HepG2 (cell line): Measurements from ENCODE around the gene PPP1CB. TPM values are rescaled to one million over a fixed set of nuclear protein-coding genes. Genes with fewer than 3 reads are reported as not detected.

Experiments
- ATAC-seq: fragments of 200-7000 bp; cut with Tn5 transposase; 3 replicates; pipeline ENCODE4 v1.9.1; 2020; ENCODE audit warnings: mild to moderate bottlenecking, moderate library complexity
- BruUV-seq: library from RNA; stranded (reverse); fragments of 400-500 nt; replicated peaks from 2 replicates; lab custom pipeline; 2021; lab: Mats Ljungman, UMichigan
- CTCF ChIA-PET: fragments of 300-600 bp; formaldehyde crosslinking; extraction: SDS; loops from one replicate; lab custom pipeline; 2021; ENCODE audit warnings: low total read pairs, inconsistent platforms, low intra/inter-chr PET ratio; lab: Yijun Ruan, JAX
- POLR2A ChIA-PET: fragments of 350-600 bp; sonication (Branson Sonifier 250); formaldehyde crosslinking; loops from one replicate; lab custom pipeline; 2020; ENCODE audit warnings: antibody characterized with exemption, inconsistent platforms; lab: Yijun Ruan, JAX
- DNase-seq: peaks from one replicate; pipeline ENCODE4 v3.0.0-alpha.2; 2015; ENCODE audit warnings: low spot score
- FAIRE-seq: peaks from 3 replicates; lab custom pipeline; 2011; peaks lifted over from hg19 to GRCh38; lab: Jason Lieb, UNC
- H2AFZ ChIP-seq: one replicate; pipeline ENCODE4 v1.6.1; 2011; ENCODE audit warnings: low read length, inconsistent platforms
- H3K27ac ChIP-seq: fragments of 300-600 bp; 3 replicates; pipeline ENCODE4 v1.8.0; 2011; ENCODE audit warnings: mixed run types, mild to moderate bottlenecking, mixed read lengths, low read length, inconsistent platforms; ENCODE audit not compliant: insufficient read depth; ENCODE audit errors: extremely low read length
- H3K27me3 ChIP-seq, 2 experiments: fragments of 200-600 bp in 1 of 2; 2 replicates in 1 of 2; 3 replicates in 1 of 2; pipeline versions ENCODE4 v1.6.0 to v1.8.0; 2011; ENCODE audit warnings: low read length in 2 of 2, mild to moderate bottlenecking in 2 of 2, moderate library complexity in 2 of 2, inconsistent platforms in 1 of 2; ENCODE audit not compliant: insufficient read depth in 2 of 2, control insufficient read depth in 1 of 2
- H3K36me3 ChIP-seq, 2 experiments: fragments of 200-600 bp in 1 of 2; replicated peaks in 1 of 2; 2 replicates in 1 of 2; 3 replicates in 1 of 2; pipeline versions ENCODE4 v1.5.1 to v1.8.0; 2011; ENCODE audit warnings: low read length in 2 of 2, inconsistent platforms in 1 of 2; ENCODE audit not compliant: insufficient read depth in 2 of 2, control insufficient read depth in 1 of 2
- H3K4me1 ChIP-seq: 2 replicates; pipeline ENCODE4 v1.5.1; 2012; ENCODE audit warnings: low read length, inconsistent platforms; ENCODE audit not compliant: insufficient read depth
- H3K4me2 ChIP-seq: 2 replicates; pipeline ENCODE4 v1.6.0; 2011; ENCODE audit warnings: low read depth, low read length, inconsistent platforms
- H3K4me3 ChIP-seq, 3 experiments: fragments of 200-600 bp in 1 of 3; sonication (generic), shearing (Covaris generic) in 1 of 3; replicated peaks in 1 of 3; 2 replicates each; pipeline ENCODE4 v1.5.1; 2011 to 2016; ENCODE audit warnings: low read length in 3 of 3, inconsistent platforms in 2 of 3, low read depth in 2 of 3, mild to moderate bottlenecking in 2 of 3, control low read depth in 1 of 3, mixed read lengths in 1 of 3; ENCODE audit not compliant: insufficient read depth in 1 of 3
- H3K79me2 ChIP-seq: one replicate; pipeline ENCODE4 v1.6.1; 2011; ENCODE audit warnings: low read length, inconsistent platforms; ENCODE audit not compliant: insufficient read depth
- H3K9ac ChIP-seq: 2 replicates; pipeline ENCODE4 v1.6.0; 2011; ENCODE audit warnings: mild to moderate bottlenecking, low read depth, low read length, inconsistent platforms; ENCODE audit not compliant: insufficient read depth
- H3K9me3 ChIP-seq: 2 replicates; pipeline ENCODE4 v1.5.1; 2012; ENCODE audit warnings: mild to moderate bottlenecking, low read length
- H4K20me1 ChIP-seq: 2 replicates; pipeline ENCODE4 v1.6.0; 2011; ENCODE audit warnings: inconsistent platforms, mild to moderate bottlenecking, low read length, moderate library complexity; ENCODE audit not compliant: insufficient read depth
- ATF4 ChIP-seq, 2 experiments: fragments of 450-650 bp in 1 of 2; sonication (generic) in 1 of 2; formaldehyde crosslinking; IDR thresholded peaks; 2 replicates each; pipeline versions ENCODE4 v1.5.0 to v1.8.0; 2020 to 2022; ENCODE audit warnings: mild to moderate bottlenecking in 1 of 2, missing genetic modification reagents in 1 of 2
- FOXK2 ChIP-seq: fragments of 450-650 bp; IDR thresholded peaks from 2 replicates; pipeline ENCODE4 v1.6.1; 2016
- GABPB1 ChIP-seq: IDR thresholded peaks from 2 replicates; pipeline ENCODE4 v1.6.1; 2016; ENCODE audit warnings: mild to moderate bottlenecking, missing genetic modification reagents, moderate library complexity, missing compliant biosample characterization
- HOXA5 ChIP-seq: sonication (generic); formaldehyde crosslinking; IDR thresholded peaks from 2 replicates; pipeline ENCODE4 v1.4.0; 2020; ENCODE audit warnings: missing genetic modification reagents
- KAT8 ChIP-seq: IDR thresholded peaks from 2 replicates; pipeline ENCODE4 v1.6.1; 2016; ENCODE audit warnings: missing genetic modification reagents, missing compliant biosample characterization
- KDM3A ChIP-seq: IDR thresholded peaks from 2 replicates; pipeline ENCODE4 v1.6.1; 2018; ENCODE audit warnings: low read depth, missing compliant biosample characterization
- MAFF ChIP-seq: IDR thresholded peaks from 2 replicates; pipeline ENCODE4 v1.6.1; 2011; ENCODE audit warnings: low read depth, low read length, improper control_type of control experiment
- MYC ChIP-seq: sonication (generic); formaldehyde crosslinking; IDR thresholded peaks from 2 replicates; pipeline ENCODE4 v1.9.0; 2021; ENCODE audit warnings: missing genetic modification reagents, borderline replicate concordance
- POGK ChIP-seq: sonication (generic); formaldehyde crosslinking; conservative IDR thresholded peaks from 2 replicates; pipeline ENCODE4 v1.8.0; 2022; ENCODE audit warnings: mild to moderate bottlenecking, moderate library complexity, missing genetic modification reagents
- ZBTB3 ChIP-seq: sonication (generic); formaldehyde crosslinking; IDR thresholded peaks from 2 replicates; pipeline ENCODE4 v1.4.0; 2020; ENCODE audit warnings: low read depth, mild to moderate bottlenecking, moderate library complexity, missing genetic modification reagents, borderline replicate concordance
- ZBTB39 ChIP-seq: sonication (generic); formaldehyde crosslinking; IDR thresholded peaks from 2 replicates; pipeline ENCODE4 v1.5.0; 2020; ENCODE audit warnings: missing genetic modification reagents
- ZBTB42 ChIP-seq: sonication (generic); formaldehyde crosslinking; IDR thresholded peaks from 2 replicates; pipeline ENCODE4 v1.5.0; 2020; ENCODE audit warnings: mild to moderate bottlenecking, missing genetic modification reagents
- ZNF205 ChIP-seq: IDR thresholded peaks from 2 replicates; pipeline ENCODE4 v1.6.1; 2018; ENCODE audit warnings: missing biosample characterization, missing genetic modification reagents
- ZNF333 ChIP-seq: sonication (generic); formaldehyde crosslinking; IDR thresholded peaks from 2 replicates; pipeline ENCODE4 v1.4.0; 2020; ENCODE audit warnings: mild to moderate bottlenecking, missing genetic modification reagents, borderline replicate concordance
- ZSCAN12 ChIP-seq: sonication (generic); formaldehyde crosslinking; IDR thresholded peaks from 2 replicates; pipeline ENCODE4 v1.9.0; 2021; ENCODE audit warnings: mild to moderate bottlenecking, missing genetic modification reagents
- ZSCAN22 ChIP-seq: sonication (generic); formaldehyde crosslinking; IDR thresholded peaks from 2 replicates; pipeline ENCODE4 v1.4.0; 2020; ENCODE audit warnings: mild to moderate bottlenecking, missing genetic modification reagents
- WGBS: methylation state at CpG from one replicate; pipeline ENCODE4 v1.1.6; 2017; ENCODE audit warnings: low lambda C conversion rate; 5-methylcytosine and 5-hydroxymethylcytosine counted together
- in situ Hi-C: cut with HindIII; loops from 2 replicates; pipeline ENCODE4 v1.10.0; 2017; ENCODE audit warnings: low pct_unique_long_range_greater_than_20kb; ENCODE audit not compliant: extremely low pct_ligation_motif_present
- intact Hi-C: fragments of 100-400 bp; cut with micrococcal nuclease; formaldehyde crosslinking; loops from one replicate; pipeline ENCODE4 v1.10.0; 2022; ENCODE audit not compliant: unreplicated experiment
- polyA plus RNA-seq, 8 experiments: library from polyadenylated mRNA; depleted of rRNA in 3 of 8; stranded (reverse) in 7 of 8; unstranded in 1 of 8; fragments of >200 nt; fragmentation: Illumina TruSeq in 4 of 8; extraction: Trizol in 4 of 8; gene quantifications; 2 replicates each; pipeline versions ENCODE4 v1.2.1 to v1.2.3, GENCODE V29; 2011 to 2016; ENCODE audit warnings: low read depth in 4 of 8, missing spikeins in 1 of 8, mixed read lengths in 1 of 8; ENCODE audit not compliant: insufficient read depth in 1 of 8
- total RNA-seq, 5 experiments: library from RNA; depleted of rRNA; stranded (reverse); fragments of >200 nt; fragmentation: Illumina TruSeq; extraction: Trizol; gene quantifications; 2 replicates each; pipeline ENCODE4 v1.2.3, GENCODE V29; 2016; ENCODE audit warnings: low read depth in 1 of 5

The PPP1CB gene
- total and polyA plus RNA-seq, 2 of the 13 experiments (the other 11 are each of a cell fraction or from before 2014, with no cell fraction given), result 46.9 to 109 TPM

GRCh38 chr2:28751956-28752630, 463 bp downstream of the PPP1CB start:
- no peaks in the 10 kb centered on the region for H3K9me3 ChIP-seq
- DNase-seq (no peak), ATAC-seq (peak; percentile 79), FAIRE-seq (no peak)
- no TSS peak for BruUV-seq
- peak overlapping the region; percentile 82 for H3K4me2 ChIP-seq
- peaks cover 48% of the 10 kb centered on the region for H3K79me2 ChIP-seq
- WGBS, result 0% methylated on average over 26 of the region's 78 CpGs
- H3K27ac ChIP-seq, result peak overlapping the region; percentile 96
- peak overlapping the region; percentile 99 for H3K9ac ChIP-seq
- peaks cover 43% of the 10 kb centered on the region for H4K20me1 ChIP-seq
- POLR2A ChIA-PET, result interaction anchor here (0.6 to 1.7 kb wide), 28 partner anchors 10 to 1394 kb away, joined by 3 to 25 read pairs (median 4); partner anchors contain the start of genes BABAM2, RBKS, TRMT61B and WDR43
- peaks cover 48% of the 10 kb centered on the region for H3K4me1 ChIP-seq
- no peaks in the 10 kb centered on the region; a peak in 1 of 5 replicates for H3K27me3 ChIP-seq
- in situ Hi-C loops, result loop anchor here (10.0 kb wide), 1 partner anchor 157 kb away; no protein-coding TSS in a partner anchor
- no peak overlapping the region for H2AFZ ChIP-seq
- intact Hi-C loops, result no loop called here
- H3K4me3 ChIP-seq, result peak overlapping the region; percentile 91 to 98 (median 95)
- CTCF ChIA-PET, result interaction anchor here (1.8 to 4.1 kb wide), 2 partner anchors 158 to 186 kb away, joined by 12 to 32 read pairs; no protein-coding TSS in a partner anchor
- H3K36me3 ChIP-seq, result peaks cover 0 to 1% of the 10 kb centered on the region in 2 experiments; a peak in 1 of 5 replicates
- TF ChIP-seq ZBTB42 (CRISPR knock-in tag) (no peak), ZSCAN22 (CRISPR knock-in tag) (no peak), HOXA5 (CRISPR knock-in tag) (peak; percentile 50; the same call in 1 of the 2 replicates), FOXK2 (no peak), POGK (peak; percentile 16; the same call in 1 of the 2 replicates), KDM3A (CRISPR knock-in tag) (peak; percentile 27; the same call in 1 of the 2 replicates), KAT8 (CRISPR knock-in tag) (0 out of 2 replicates have a peak, but pooled peaks have one; percentile 10), MYC (CRISPR knock-in tag) (peak; percentile 75), GABPB1 (CRISPR knock-in tag) (peak; percentile 50; the same call in 1 of the 2 replicates), ZBTB3 (CRISPR knock-in tag) (peak; percentile 11; the same call in 1 of the 2 replicates), ATF4 (CRISPR knock-in tag; IDR thresholded peaks at IDR 0.05) (0 out of 4 replicates have a peak, but pooled peaks of 1 of the 2 experiments have one; percentile 20), ZNF333 (0 out of 2 replicates have a peak, but pooled peaks have one; percentile 54), MAFF (no peak), ZNF205 (CRISPR knock-in tag) (0 out of 2 replicates have a peak, but pooled peaks have one; percentile 1), ZSCAN12 (CRISPR knock-in tag) (no peak), ZBTB39 (CRISPR knock-in tag) (0 out of 2 replicates have a peak, but pooled peaks have one; percentile 86)
